ENCODE results near the gene UBAP1L.
"Not testable (repeated sequence)": the region's sequence is repeated elsewhere in the genome, so short reads cannot be mapped to it uniquely, and the experiment has no call there.

GRCh38 chr15:65044218-65044617 lies 70.8 kb downstream of the UBAP1L start:
- not testable (repeated sequence) for TF ChIP-seq CTCF (conservative IDR thresholded peaks at IDR 0.05; ENCODE audit: low read depth, low read length); FOS (IDR thresholded peaks at IDR 0.05; ENCODE audit: low read depth, low read length); SMC3 (IDR thresholded peaks at IDR 0.05; ENCODE audit: low read depth, low read length); POLR2A (IDR thresholded peaks at IDR 0.05; ENCODE audit: low read depth, low read length); MXI1 (IDR thresholded peaks at IDR 0.05; ENCODE audit: borderline replicate concordance, low read depth, low read length); ELK1 (IDR thresholded peaks at IDR 0.05; ENCODE audit: borderline replicate concordance, low read depth, low read length)
- peak; percentile 29; the same call in 1 of the 2 replicates for TF ChIP-seq CEBPB (IDR thresholded peaks at IDR 0.05; ENCODE audit: low read depth, low read length)
- peak; percentile 70 for TF ChIP-seq USF2 (IDR thresholded peaks at IDR 0.05; ENCODE audit: low read depth, low read length)
